Breast epithelium (tissue), 3 donors: Measurements from ENCODE around the gene PCDHA2.
A peak's percentile ranks its signal among the peaks of the same experiment; 100 is the strongest.

Experiments used
- CTCF ChIP-seq, 3 donors: fragments of 450-650 bp; IDR thresholded peaks; one replicate each; pipeline ENCODE4 v1.5.1; 2016 to 2017; ENCODE audit warnings: antibody characterized with exemption in 3 of 3, mild to moderate bottlenecking in 3 of 3, moderate library complexity in 3 of 3
- POLR2AphosphoS5 ChIP-seq, 3 donors: sonication (generic); formaldehyde crosslinking; IDR thresholded peaks; one replicate each; pipeline ENCODE4 v1.6.1; 2017; ENCODE audit warnings: antibody characterized with exemption in 3 of 3

DNA sequence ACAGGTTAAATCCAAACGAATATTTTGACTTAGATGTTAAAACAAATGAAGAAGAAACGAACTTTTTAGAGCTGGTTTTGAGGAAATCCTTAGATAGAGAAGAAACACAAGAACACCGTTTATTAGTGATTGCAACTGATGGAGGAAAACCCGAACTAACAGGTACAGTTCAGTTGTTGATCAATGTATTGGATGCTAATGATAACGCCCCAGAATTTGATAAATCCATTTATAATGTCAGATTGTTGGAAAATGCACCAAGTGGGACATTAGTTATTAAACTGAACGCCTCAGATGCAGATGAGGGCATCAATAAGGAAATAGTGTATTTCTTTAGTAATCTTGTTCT is 27.6 kb downstream of the PCDHA2 start:
- TF ChIP-seq CTCF (IDR thresholded peaks at IDR 0.05) = peak in 1 of 3 donors; percentile 1
- no peak for TF ChIP-seq POLR2AphosphoS5 (IDR thresholded peaks at IDR 0.05)
